GM23338 (cell line): ENCODE data around the gene PAK1. TPM values are rescaled to one million over a fixed set of nuclear protein-coding genes. Genes with fewer than 3 reads are reported as not detected.

Source experiments
- ATAC-seq: fragments of 200-7000 bp; cut with Tn5 transposase; 3 replicates; pipeline ENCODE4 v1.9.1; 2020
- DNase-seq: peaks from one replicate; pipeline ENCODE4 v3.0.0-alpha.2; 2015; ENCODE audit warnings: low spot score
- H2AFZ ChIP-seq: fragments of 200-600 bp; sonication (generic); 2 replicates; pipeline ENCODE4 v1.8.0; 2016; ENCODE audit warnings: antibody characterized with exemption, mild to moderate bottlenecking, moderate library complexity
- H3F3A ChIP-seq: fragments of 200-600 bp; sonication (generic); replicated peaks from 2 replicates; pipeline ENCODE4 v1.8.0; 2017; ENCODE audit warnings: antibody characterized with exemption, mixed run types, low read depth
- H3K27ac ChIP-seq: fragments of 200-600 bp; sonication (generic); 2 replicates; pipeline ENCODE4 v1.6.1; 2016; ENCODE audit warnings: low read depth
- H3K27me3 ChIP-seq: fragments of 200-600 bp; sonication (generic); 2 replicates; pipeline ENCODE4 v1.8.0; 2016; ENCODE audit warnings: mild to moderate bottlenecking, mixed run types, moderate library complexity; ENCODE audit not compliant: insufficient read depth
- H3K36me3 ChIP-seq: fragments of 200-600 bp; sonication (generic); 2 replicates; pipeline ENCODE4 v1.8.0; 2016; ENCODE audit warnings: mild to moderate bottlenecking; ENCODE audit not compliant: insufficient read depth
- H3K4me1 ChIP-seq: fragments of 200-600 bp; sonication (generic); 2 replicates; pipeline ENCODE4 v1.8.0; 2016; ENCODE audit warnings: mild to moderate bottlenecking, moderate library complexity; ENCODE audit not compliant: insufficient read depth
- H3K4me2 ChIP-seq: fragments of 200-600 bp; sonication (generic); 2 replicates; pipeline ENCODE4 v1.7.1; 2017; ENCODE audit warnings: mixed run types
- H3K4me3 ChIP-seq: fragments of 200-600 bp; sonication (generic); 2 replicates; pipeline ENCODE4 v1.6.1; 2016; ENCODE audit warnings: mixed run types
- H3K79me2 ChIP-seq: fragments of 200-600 bp; sonication (generic); replicated peaks from 2 replicates; pipeline ENCODE4 v1.8.0; 2017; ENCODE audit warnings: mild to moderate bottlenecking; ENCODE audit not compliant: insufficient read depth
- H3K9me2 ChIP-seq: fragments of 200-600 bp; sonication (generic); 2 replicates; pipeline ENCODE4 v1.8.0; 2017; ENCODE audit not compliant: insufficient read depth
- H4K20me1 ChIP-seq: fragments of 200-600 bp; sonication (generic); replicated peaks from 2 replicates; pipeline ENCODE4 v1.8.0; 2017; ENCODE audit warnings: mild to moderate bottlenecking; ENCODE audit not compliant: insufficient read depth
- H3K27ac Mint-ChIP-seq: 2 replicates; pipeline ENCODE4 v1.8.0; 2020; ENCODE audit warnings: inconsistent platforms, mild to moderate bottlenecking, moderate library complexity, mixed read lengths
- H3K27me3 Mint-ChIP-seq: 3 replicates; pipeline ENCODE4 v1.8.0; 2022; ENCODE audit warnings: low read depth, mild to moderate bottlenecking, moderate library complexity, mixed read lengths, inconsistent platforms; ENCODE audit not compliant: insufficient read depth, poor library complexity
- H3K36me3 Mint-ChIP-seq: 3 replicates; pipeline ENCODE4 v1.8.0; 2021; ENCODE audit warnings: low read depth, mild to moderate bottlenecking, inconsistent platforms, moderate library complexity, mixed read lengths
- H3K4me1 Mint-ChIP-seq: 3 replicates; pipeline ENCODE4 v1.8.0; 2020; ENCODE audit warnings: mild to moderate bottlenecking, inconsistent platforms, mixed read lengths
- H3K4me3 Mint-ChIP-seq: 3 replicates; pipeline ENCODE4 v1.8.0; 2021; ENCODE audit warnings: moderate library complexity, mild to moderate bottlenecking, inconsistent platforms, mixed read lengths
- H3K9me3 Mint-ChIP-seq: 3 replicates; pipeline ENCODE4 v1.8.0; 2020; ENCODE audit warnings: moderate library complexity, mild to moderate bottlenecking, inconsistent platforms, mixed read lengths
- CREB1 ChIP-seq: fragments of 250-450 bp; sonication (Bioruptor Pico); IDR thresholded peaks from 2 replicates; pipeline ENCODE4 v1.5.0; 2020; ENCODE audit warnings: low read depth, mild to moderate bottlenecking, moderate library complexity
- CTCF ChIP-seq, 2 experiments: fragments of 200-600 bp in 1 of 2; sonication (generic) in 1 of 2; conservative IDR thresholded peaks; 2 replicates each; pipeline versions ENCODE4 v1.5.1 to v1.6.1; 2016 to 2017; ENCODE audit warnings: antibody characterized with exemption in 2 of 2, low read depth in 2 of 2, mild to moderate bottlenecking in 2 of 2, moderate library complexity in 1 of 2
- ETS1 ChIP-seq: IDR thresholded peaks from 2 replicates; pipeline ENCODE4 v1.6.1; 2016; ENCODE audit warnings: antibody characterized with exemption
- EZH2 ChIP-seq: fragments of 200-600 bp; sonication (generic); IDR thresholded peaks from one replicate; pipeline ENCODE4 v1.8.0; 2017; ENCODE audit warnings: antibody characterized with exemption, mild to moderate bottlenecking, low read depth; ENCODE audit not compliant: unreplicated experiment
- EZH2phosphoT487 ChIP-seq: fragments of 200-600 bp; sonication (generic); IDR thresholded peaks from one replicate; pipeline ENCODE4 v1.8.1; 2018; ENCODE audit warnings: antibody characterized with exemption; ENCODE audit not compliant: unreplicated experiment
- JUNB ChIP-seq: IDR thresholded peaks from one replicate; pipeline ENCODE4 v1.6.1; 2016; ENCODE audit warnings: antibody characterized with exemption; ENCODE audit not compliant: unreplicated experiment
- NANOG ChIP-seq: IDR thresholded peaks from 2 replicates; pipeline ENCODE4 v1.6.1; 2016; ENCODE audit warnings: antibody characterized with exemption, borderline replicate concordance
- POLR2AphosphoS5 ChIP-seq: IDR thresholded peaks from 2 replicates; pipeline ENCODE4 v1.6.1; 2016; ENCODE audit warnings: antibody characterized with exemption, low read depth
- REST ChIP-seq: IDR thresholded peaks from one replicate; pipeline ENCODE4 v1.6.1; 2018; ENCODE audit warnings: antibody characterized with exemption; ENCODE audit not compliant: unreplicated experiment
- STAT1 ChIP-seq: IDR thresholded peaks from one replicate; pipeline ENCODE4 v1.6.1; 2016; ENCODE audit warnings: antibody characterized with exemption; ENCODE audit not compliant: unreplicated experiment
- ZNF114 ChIP-seq: fragments of 250-450 bp; sonication (Bioruptor Pico); IDR thresholded peaks from 2 replicates; pipeline ENCODE4 v1.5.0; 2020; ENCODE audit warnings: mild to moderate bottlenecking, moderate library complexity
- ZNF331 ChIP-seq: fragments of 250-450 bp; sonication (Bioruptor Pico); IDR thresholded peaks from 2 replicates; pipeline ENCODE4 v1.5.0; 2020; ENCODE audit warnings: low read depth, mild to moderate bottlenecking, moderate library complexity
- ZNF462 ChIP-seq: fragments of 250-450 bp; sonication (Bioruptor Pico); IDR thresholded peaks from 2 replicates; pipeline ENCODE4 v1.5.0; 2020; ENCODE audit warnings: mild to moderate bottlenecking, moderate library complexity
- polyA plus RNA-seq: library from polyadenylated mRNA; unstranded; fragments of >200 nt; fragmentation: Nextera tagmentation; extraction: Ambion mirVana; gene quantifications from 2 replicates; pipeline ENCODE4 v1.2.1, GENCODE V29; 2016
- total RNA-seq: library from RNA; depleted of rRNA; stranded (reverse); fragments of >200 nt; shearing (Covaris generic); gene quantifications from 2 replicates; pipeline ENCODE4 v1.2.3, GENCODE V29; 2014

PAK1 gene
- total and polyA plus RNA-seq, 2 experiments from 2014 or later = 102 to 175 TPM

GRCh38 chr11:77340501-77340900, 133.4 kb downstream of the PAK1 start:
- Histone ChIP-seq H3K79me2 (0 out of 2 replicates have a peak, but pooled peaks cover 4% of the 10 kb centered on the region), H3K4me3 (no peak overlapping the region), H3K36me3 (peaks cover 63% of the 10 kb centered on the region), H3K4me2 (no peak overlapping the region), H4K20me1 (peaks cover 4% of the 10 kb centered on the region; the same call in 1 of the 2 replicates), H3K27me3 (no peaks in the 10 kb centered on the region), H3K4me1 (no peaks in the 10 kb centered on the region), H3F3A (no peaks in the 10 kb centered on the region), H3K27ac (peak overlapping the region; percentile 10; the same call in 1 of the 2 replicates), H2AFZ (no peak overlapping the region), H3K9me2 (no peaks in the 10 kb centered on the region)
- TF ChIP-seq EZH2phosphoT487 = no peak
- no peak for TF ChIP-seq EZH2
- no peak for TF ChIP-seq REST
- TF ChIP-seq ZNF114 (CRISPR knock-in tag) = no peak
- TF ChIP-seq ZNF331 (CRISPR knock-in tag) = no peak
- TF ChIP-seq STAT1 = no peak
- TF ChIP-seq ETS1 = no peak
- TF ChIP-seq ZNF462 = no peak
- TF ChIP-seq CTCF (conservative IDR thresholded peaks at IDR 0.05; ENCODE audit: low read depth in 2 of 2) = no peak
- no peak for TF ChIP-seq CREB1
- no peak for TF ChIP-seq JUNB
- no peak for TF ChIP-seq POLR2AphosphoS5
- no peak for TF ChIP-seq NANOG
- no peaks in the 10 kb centered on the region for H3K4me1 Mint-ChIP-seq
- H3K27me3 Mint-ChIP-seq = no peaks in the 10 kb centered on the region
- no peak overlapping the region for H3K27ac Mint-ChIP-seq
- no peak for ATAC-seq
- no peak overlapping the region for H3K4me3 Mint-ChIP-seq
- H3K9me3 Mint-ChIP-seq = no peaks in the 10 kb centered on the region
- no peak for DNase-seq
- H3K36me3 Mint-ChIP-seq = peaks cover 57% of the 10 kb centered on the region
